Osteoblast (primary cell): Measurements from ENCODE around the gene ANO7. TPM values are rescaled to one million over a fixed set of nuclear protein-coding genes. Genes with fewer than 3 reads are reported as not detected.

Experiments
- DNase-seq: peaks from one replicate; pipeline ENCODE4 v3.0.0; 2011; ENCODE audit warnings: low spot score, mixed read lengths; ENCODE audit not compliant: insufficient read length; ENCODE audit errors: missing footprints
- H2AFZ ChIP-seq: 2 replicates; pipeline ENCODE4 v1.6.0; 2011; ENCODE audit warnings: mild to moderate bottlenecking, low read length
- H3K27ac ChIP-seq: 2 replicates; pipeline ENCODE4 v1.5.1; 2011; ENCODE audit warnings: mild to moderate bottlenecking, low read depth, low read length, moderate library complexity
- H3K27me3 ChIP-seq: 2 replicates; pipeline ENCODE4 v1.6.0; 2012; ENCODE audit warnings: mild to moderate bottlenecking, control low read depth, inconsistent platforms, low read length, moderate library complexity; ENCODE audit not compliant: insufficient read depth
- H3K36me3 ChIP-seq: 2 replicates; pipeline ENCODE4 v1.5.1; 2011; ENCODE audit warnings: mild to moderate bottlenecking, low read length, control low read depth, moderate library complexity; ENCODE audit not compliant: insufficient read depth
- H3K4me1 ChIP-seq: 2 replicates; pipeline ENCODE4 v1.5.1; 2011; ENCODE audit warnings: mild to moderate bottlenecking, low read length, control low read depth, moderate library complexity; ENCODE audit not compliant: insufficient read depth
- H3K4me2 ChIP-seq: 2 replicates; pipeline ENCODE4 v1.6.0; 2011; ENCODE audit warnings: mild to moderate bottlenecking, low read length; ENCODE audit not compliant: insufficient read depth
- H3K4me3 ChIP-seq: fragments of 200-600 bp; sonication (generic); 3 replicates; pipeline ENCODE4 v1.5.1; 2012; ENCODE audit warnings: mild to moderate bottlenecking, low read length, inconsistent platforms; ENCODE audit not compliant: insufficient read depth
- H3K79me2 ChIP-seq: 2 replicates; pipeline ENCODE4 v1.6.0; 2012; ENCODE audit warnings: mild to moderate bottlenecking, low read length, control low read depth, inconsistent platforms; ENCODE audit not compliant: insufficient read depth
- H3K9me3 ChIP-seq: 2 replicates; pipeline ENCODE4 v1.5.1; 2011; ENCODE audit warnings: low read depth, low read length, control low read depth
- H4K20me1 ChIP-seq: 2 replicates; pipeline ENCODE4 v1.6.0; 2012; ENCODE audit warnings: mild to moderate bottlenecking, low read length, control low read depth; ENCODE audit not compliant: insufficient read depth
- CTCF ChIP-seq: IDR thresholded peaks from 2 replicates; pipeline ENCODE4 v1.5.1; 2011; ENCODE audit warnings: mild to moderate bottlenecking, low read depth, low read length, moderate library complexity; ENCODE audit errors: extremely low read depth
- total RNA-seq: library from RNA; depleted of rRNA; stranded (reverse); fragments of >200 nt; gene quantifications from 2 replicates; pipeline ENCODE4 v1.2.3, GENCODE V29; 2012

ANO7 gene
- total RNA-seq, 1 donor: 1.8 TPM

- Histone ChIP-seq H3K4me2 (peak overlapping the region; percentile 83), H3K27ac (no peak overlapping the region), H3K79me2 (no peaks in the 10 kb centered on the region), H3K36me3 (no peaks in the 10 kb centered on the region), H2AFZ (no peak overlapping the region), H3K9me3 (no peaks in the 10 kb centered on the region), H3K4me1 (no peaks in the 10 kb centered on the region), H4K20me1 (peaks cover 4% of the 10 kb centered on the region), H3K27me3 (peaks cover 6% of the 10 kb centered on the region), H3K4me3 (peak overlapping the region; percentile 73)
- no peak for TF ChIP-seq CTCF
- DNase-seq: peak; percentile 97
Measured at GRCh38 chr2:241218131-241219029, 29.9 kb downstream of the ANO7 start.

- no peak for TF ChIP-seq CTCF
- no peak for DNase-seq
- Histone ChIP-seq H4K20me1 (peaks cover 8% of the 10 kb centered on the region), H3K27ac (no peak overlapping the region), H3K36me3 (no peaks in the 10 kb centered on the region), H3K4me3 (peak overlapping the region; percentile 73), H3K4me2 (peak overlapping the region; percentile 83), H3K27me3 (peaks cover 6% of the 10 kb centered on the region), H2AFZ (no peak overlapping the region), H3K9me3 (no peaks in the 10 kb centered on the region), H3K79me2 (no peaks in the 10 kb centered on the region), H3K4me1 (peaks cover 6% of the 10 kb centered on the region)
Measured at GRCh38 chr2:241219030-241219382, 30.5 kb downstream of the ANO7 start.

- Histone ChIP-seq H3K27ac (no peak overlapping the region), H3K4me2 (no peak overlapping the region), H3K4me3 (no peak overlapping the region), H3K36me3 (peaks cover under 1% of the 10 kb centered on the region), H3K27me3 (no peaks in the 10 kb centered on the region), H2AFZ (no peak overlapping the region), H3K4me1 (peaks cover 15% of the 10 kb centered on the region), H4K20me1 (peaks cover 17% of the 10 kb centered on the region), H3K79me2 (no peaks in the 10 kb centered on the region), H3K9me3 (no peaks in the 10 kb centered on the region)
- no peak for TF ChIP-seq CTCF
- DNase-seq: peak; percentile 68
Measured at GRCh38 chr2:241219856-241220356, 31.4 kb downstream of the ANO7 start.
